Stimulated activated CD4-positive, alpha-beta T cell treated with anti-CD3 and anti-CD28 coated beads, Interleukin-1b, Interleukin-23, amount 100 ng/mL, for 1 hour (primary cell): ENCODE results near the gene PCDHAC1.
"Not testable (repeated sequence)": the region's sequence is repeated elsewhere in the genome, so short reads cannot be mapped to it uniquely, and the experiment has no call there.

Experiments
- DNase-seq, 2 donors: peaks; one replicate each; pipeline ENCODE4 v3.0.0-alpha.2; 2020; ENCODE audit warnings: low read depth in 2 of 2

PCDHAC1 gene, protein sequence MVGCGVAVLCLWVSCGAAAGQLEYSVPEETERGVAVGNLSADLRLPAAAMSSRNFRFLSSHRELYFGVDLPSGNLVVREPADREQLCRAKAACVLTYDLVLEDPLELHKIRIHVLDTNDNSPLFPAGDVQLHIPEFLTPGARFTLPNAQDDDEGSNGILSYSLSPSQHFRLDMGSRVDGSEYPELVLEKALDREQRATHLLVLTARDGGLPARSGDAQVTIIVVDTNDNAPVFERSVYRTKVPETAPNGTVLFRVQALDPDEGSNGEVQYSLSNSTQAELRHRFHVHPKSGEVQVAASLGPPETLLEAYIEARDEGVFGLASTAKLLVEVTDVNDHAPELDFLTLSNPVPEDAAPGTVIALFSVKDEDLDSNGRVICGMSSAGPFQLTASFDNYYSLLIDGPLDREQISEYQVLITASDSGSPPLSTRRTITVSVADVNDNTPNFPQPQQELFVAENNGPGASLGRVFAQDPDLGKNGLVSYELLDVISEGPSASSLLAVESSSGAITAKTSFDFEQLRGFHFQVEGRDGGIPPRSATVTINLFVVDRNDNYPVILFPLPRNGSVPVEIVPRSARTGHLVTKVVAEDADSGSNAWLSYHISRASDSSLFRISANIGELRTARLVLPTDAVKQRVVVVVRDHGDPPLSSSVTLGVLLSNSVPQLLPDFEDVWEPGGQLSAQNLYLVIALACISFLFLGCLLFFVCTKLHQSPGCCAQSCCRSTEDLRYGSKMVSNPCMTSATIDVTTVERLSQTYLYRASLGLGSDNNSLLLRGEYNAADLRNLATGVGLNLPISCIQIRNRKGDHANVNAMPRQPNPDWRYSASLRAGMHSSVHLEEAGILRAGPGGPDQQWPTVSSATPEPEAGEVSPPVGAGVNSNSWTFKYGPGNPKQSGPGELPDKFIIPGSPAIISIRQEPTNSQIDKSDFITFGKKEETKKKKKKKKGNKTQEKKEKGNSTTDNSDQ

GRCh38 chr5:140925806-140926442 lies at the start of gene PCDHAC1:
Gene PCDHAC1, plus strand, starts transcription at chr5:140926299. Its CDS starts 594 bp downstream, at chr5:140926893.
- no peak for DNase-seq

GRCh38 chr5:140876541-140877261 lies 49.4 kb upstream of the PCDHAC1 start:
- DNase-seq = not testable (repeated sequence)

DNA sequence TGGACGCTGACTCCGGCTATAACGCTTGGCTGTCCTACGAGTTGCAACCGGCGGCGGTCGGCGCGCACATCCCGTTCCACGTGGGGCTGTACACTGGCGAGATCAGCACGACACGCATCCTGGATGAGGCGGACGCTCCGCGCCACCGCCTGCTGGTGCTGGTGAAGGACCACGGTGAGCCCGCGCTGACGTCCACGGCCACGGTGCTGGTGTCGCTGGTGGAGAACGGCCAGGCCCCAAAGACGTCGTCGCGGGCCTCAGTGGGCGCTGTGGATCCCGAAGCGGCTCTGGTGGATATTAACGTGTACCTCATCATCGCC lies 48.9 kb upstream of the PCDHAC1 start:
- no peak for DNase-seq

DNA sequence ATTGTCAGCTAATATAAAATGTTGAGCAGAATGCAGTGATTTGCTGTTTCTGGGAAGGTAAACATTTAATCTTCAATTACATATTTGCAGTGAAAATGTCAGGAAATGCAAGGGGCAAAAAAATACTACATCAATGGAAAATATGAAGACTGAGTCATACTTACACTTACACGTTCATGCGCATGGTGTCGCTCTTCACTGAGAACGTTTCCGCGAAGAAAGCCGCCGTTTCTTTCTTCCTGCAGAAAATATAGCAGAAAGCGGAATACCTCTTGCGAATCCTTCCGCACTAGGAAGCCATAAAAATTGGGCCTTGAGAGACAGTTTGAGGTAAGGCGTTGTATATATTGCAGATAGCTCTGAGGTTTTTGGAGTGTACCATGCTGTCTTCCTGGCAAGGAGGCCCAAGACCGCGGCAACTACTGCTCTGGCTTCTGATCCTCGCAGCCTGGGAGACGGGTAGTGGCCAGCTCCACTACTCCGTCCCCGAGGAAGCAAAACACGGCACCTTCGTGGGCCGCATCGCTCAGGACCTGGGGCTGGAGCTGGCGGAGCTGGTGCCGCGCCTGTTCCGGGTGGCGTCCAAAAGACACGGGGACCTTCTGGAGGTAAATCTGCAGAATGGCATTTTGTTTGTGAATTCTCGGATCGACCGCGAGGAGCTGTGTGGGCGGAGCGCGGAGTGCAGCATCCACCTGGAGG lies 44.1 kb upstream of the PCDHAC1 start, which contains the start of gene PCDHA13:
Gene PCDHA13 (plus strand): TSS at position 236 of the 702 bp plus-strand sequence. CDS start 145 bp downstream, at position 381.
- no peak for DNase-seq

GRCh38 chr5:140882591-140882899 lies 43.6 kb upstream of the PCDHAC1 start:
- no peak for DNase-seq

GRCh38 chr5:140883373-140883772 lies 42.7 kb upstream of the PCDHAC1 start:
- no peak for DNase-seq

DNA sequence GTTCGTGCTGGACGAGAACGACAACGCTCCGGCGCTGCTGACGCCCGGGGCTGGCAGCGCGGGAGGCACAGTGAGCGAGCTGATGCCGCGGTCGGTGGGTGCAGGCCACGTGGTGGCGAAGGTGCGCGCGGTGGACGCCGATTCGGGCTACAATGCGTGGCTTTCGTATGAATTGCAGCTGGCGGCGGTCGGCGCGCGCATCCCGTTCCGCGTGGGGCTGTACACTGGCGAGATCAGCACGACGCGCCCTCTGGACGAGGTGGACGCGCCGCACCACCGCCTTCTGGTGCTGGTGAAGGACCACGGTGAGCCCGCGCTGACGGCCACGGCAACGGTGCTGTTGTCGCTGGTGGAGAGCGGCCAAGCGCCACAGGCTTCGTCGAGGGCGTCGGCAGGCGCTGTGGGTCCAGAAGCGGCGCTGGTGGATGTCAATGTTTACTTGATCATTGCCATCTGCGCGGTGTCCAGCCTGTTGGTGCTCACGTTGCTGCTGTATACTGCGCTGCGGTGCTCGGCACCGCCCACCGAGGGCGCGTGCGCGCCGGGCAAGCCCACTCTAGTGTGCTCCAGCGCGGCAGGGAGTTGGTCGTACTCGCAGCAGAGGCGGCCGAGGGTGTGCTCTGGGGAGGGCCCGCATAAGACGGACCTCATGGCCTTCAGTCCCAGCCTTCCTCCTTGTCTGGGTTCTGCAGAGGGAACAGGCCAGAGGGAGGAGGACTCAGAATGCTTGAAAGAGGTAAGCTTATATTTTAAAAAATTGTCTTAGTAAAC lies 42.0 kb upstream of the PCDHAC1 start:
- no peak for DNase-seq

- no peak for DNase-seq
Measured at GRCh38 chr5:140916325-140916724, 9.8 kb upstream of the PCDHAC1 start.

DNA sequence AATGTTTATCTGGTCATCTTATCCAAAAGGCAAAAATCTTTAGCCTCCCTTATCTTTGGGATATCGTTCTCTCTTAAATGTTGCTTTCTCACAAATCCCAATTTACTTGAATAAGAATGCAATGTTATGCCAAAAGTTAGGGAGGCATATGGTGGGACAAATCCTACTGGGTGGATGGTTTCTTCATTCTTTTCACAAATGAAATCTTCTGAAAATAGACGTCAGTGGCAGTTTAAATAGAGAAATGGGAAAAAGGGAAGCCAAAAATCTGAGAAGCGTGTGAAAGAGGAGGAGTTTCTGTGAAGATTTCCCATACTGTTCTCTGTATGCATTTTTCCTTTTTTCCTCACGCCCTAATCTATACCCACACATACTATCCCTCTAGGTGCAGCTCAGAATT lies 2.5 kb upstream of the PCDHAC1 start:
- no peak for DNase-seq

- DNase-seq = no peak
Measured at GRCh38 chr5:140926443-140927227, 536 bp downstream of the PCDHAC1 start.

GRCh38 chr5:140927228-140927573 lies 1.1 kb downstream of the PCDHAC1 start:
- DNase-seq = no peak

DNA sequence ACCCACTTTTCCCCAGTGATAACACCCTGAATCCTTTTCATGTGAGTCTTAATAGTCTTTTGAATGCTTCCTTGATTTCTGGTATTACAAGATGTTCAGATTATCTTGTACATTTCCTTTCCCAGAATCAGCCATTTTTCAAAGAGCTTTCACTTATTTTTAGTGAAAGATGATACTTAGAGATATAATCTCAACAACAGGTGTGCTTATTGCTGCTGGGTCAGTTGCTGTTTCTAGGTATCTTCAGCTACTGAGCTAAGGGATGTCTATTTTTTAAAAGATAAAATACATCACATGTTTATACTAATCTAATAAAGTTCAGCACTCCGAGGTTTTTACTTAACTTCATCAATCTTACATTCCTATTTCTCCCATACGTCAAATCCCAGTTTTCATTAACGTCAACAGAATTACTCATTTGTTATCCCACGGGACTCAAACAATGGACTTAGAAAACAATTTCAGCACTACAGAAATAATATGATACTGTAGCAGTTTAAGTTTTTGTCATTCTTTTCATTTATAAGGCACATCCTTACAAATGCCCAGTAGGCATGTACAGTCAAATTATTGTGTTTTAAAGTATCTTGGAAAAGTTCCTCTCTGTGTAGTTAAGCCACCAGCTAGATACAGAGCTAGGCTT lies 9.0 kb downstream of the PCDHAC1 start:
- DNase-seq = no peak

DNA sequence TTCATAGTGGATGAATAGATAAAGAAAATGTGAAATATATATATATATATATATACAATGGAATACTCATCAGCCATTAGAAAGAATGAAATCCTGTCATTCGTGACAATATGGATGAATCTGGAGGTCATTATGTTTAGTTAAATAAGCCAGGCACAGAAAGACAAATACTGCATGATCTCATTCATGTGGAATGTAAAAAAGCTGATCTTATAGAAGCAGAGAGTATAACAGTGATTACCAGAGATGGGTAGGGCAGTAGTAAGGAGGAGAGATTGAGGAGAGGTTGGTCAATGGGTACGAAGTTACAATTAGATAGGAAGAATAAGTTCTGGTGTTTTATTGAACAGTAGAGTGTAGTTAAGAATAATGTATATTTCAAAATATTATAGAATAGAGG lies 20.5 kb downstream of the PCDHAC1 start:
- DNase-seq = no peak

- no peak for DNase-seq
Measured at GRCh38 chr5:140951636-140952035, 25.5 kb downstream of the PCDHAC1 start.

- no peak for DNase-seq
Measured at GRCh38 chr5:140953234-140953633, 27.1 kb downstream of the PCDHAC1 start.

DNA sequence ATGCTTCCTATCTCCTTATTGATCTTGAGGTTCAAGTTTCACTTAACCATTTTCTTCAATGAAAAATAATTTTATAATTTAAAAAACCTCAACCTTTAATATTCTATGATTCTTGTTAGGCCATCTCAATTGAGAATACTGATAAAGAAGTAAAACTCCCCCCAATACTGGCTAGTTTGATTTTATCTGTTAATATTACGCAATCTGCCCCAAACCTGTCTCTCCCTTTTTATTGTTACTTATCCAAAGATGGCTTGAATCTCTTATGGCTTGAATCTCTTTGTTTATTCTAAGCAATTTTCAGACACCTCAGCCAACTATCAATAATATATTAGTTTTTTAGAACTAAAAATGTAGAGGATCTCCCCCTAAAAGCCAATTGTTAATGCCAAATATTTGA lies 36.1 kb downstream of the PCDHAC1 start:
- no peak for DNase-seq

DNA sequence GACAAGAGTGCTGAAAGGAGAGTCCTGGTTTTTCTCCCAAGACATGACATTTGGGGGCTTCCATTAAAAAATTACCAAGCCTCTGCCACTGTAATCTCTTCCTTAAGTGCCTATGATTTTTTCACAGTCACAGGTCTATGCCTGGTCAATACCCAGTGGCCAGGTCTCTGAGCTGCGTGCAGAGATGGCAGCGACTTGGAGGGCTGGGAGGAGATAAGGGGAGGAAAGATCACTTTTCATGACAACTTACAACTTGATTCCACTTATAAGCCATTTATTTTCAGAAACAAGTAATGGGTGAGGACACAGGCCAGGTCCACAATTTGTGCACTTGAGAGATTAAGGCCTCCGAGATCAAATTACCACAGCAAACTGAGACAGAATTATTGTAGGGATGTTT lies 38.3 kb downstream of the PCDHAC1 start:
- DNase-seq = no peak

DNA sequence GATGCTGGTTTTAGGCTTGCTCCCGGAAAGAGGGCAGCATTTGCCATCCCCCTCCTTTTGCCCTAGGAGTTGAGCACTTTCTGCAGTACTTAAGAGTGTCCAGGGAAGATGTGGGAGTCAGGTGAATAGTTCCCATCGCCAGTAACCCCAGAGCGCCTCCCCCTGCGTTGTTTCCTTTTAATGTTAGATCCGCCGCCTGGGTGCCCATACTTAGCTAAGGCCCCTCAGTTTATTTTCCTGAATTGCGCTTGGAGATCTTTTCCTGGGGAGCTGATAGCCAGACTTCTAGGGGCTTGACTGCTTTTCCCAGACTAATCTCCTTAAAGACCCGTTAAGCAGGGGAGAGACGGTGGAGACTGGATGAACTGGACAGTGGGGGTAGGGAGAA lies 39.8 kb downstream of the PCDHAC1 start:
- no peak for DNase-seq
